Hepatocyte (in vitro differentiated cells): ENCODE data around the gene RGS8.

ENCODE experiments used
- EZH2 ChIP-seq: fragments of 200-600 bp; sonication (generic); IDR thresholded peaks from 2 replicates; pipeline ENCODE4 v1.6.1; 2016; ENCODE audit warnings: antibody characterized with exemption, mild to moderate bottlenecking, borderline replicate concordance
- EZH2phosphoT487 ChIP-seq: fragments of 200-600 bp; sonication (generic); IDR thresholded peaks from one replicate; pipeline ENCODE4 v1.6.1; 2018; ENCODE audit warnings: antibody characterized with exemption, mild to moderate bottlenecking, low read depth, moderate library complexity; ENCODE audit not compliant: unreplicated experiment, severe bottlenecking
- TF ChIP-seq, protein P1 (sequence below): fragments of 200-600 bp; sonication (generic); IDR thresholded peaks from 2 replicates; pipeline ENCODE4 v1.5.1; 2016; ENCODE audit warnings: antibody characterized with exemption, mild to moderate bottlenecking; ENCODE audit not compliant: poor library complexity

DNA sequence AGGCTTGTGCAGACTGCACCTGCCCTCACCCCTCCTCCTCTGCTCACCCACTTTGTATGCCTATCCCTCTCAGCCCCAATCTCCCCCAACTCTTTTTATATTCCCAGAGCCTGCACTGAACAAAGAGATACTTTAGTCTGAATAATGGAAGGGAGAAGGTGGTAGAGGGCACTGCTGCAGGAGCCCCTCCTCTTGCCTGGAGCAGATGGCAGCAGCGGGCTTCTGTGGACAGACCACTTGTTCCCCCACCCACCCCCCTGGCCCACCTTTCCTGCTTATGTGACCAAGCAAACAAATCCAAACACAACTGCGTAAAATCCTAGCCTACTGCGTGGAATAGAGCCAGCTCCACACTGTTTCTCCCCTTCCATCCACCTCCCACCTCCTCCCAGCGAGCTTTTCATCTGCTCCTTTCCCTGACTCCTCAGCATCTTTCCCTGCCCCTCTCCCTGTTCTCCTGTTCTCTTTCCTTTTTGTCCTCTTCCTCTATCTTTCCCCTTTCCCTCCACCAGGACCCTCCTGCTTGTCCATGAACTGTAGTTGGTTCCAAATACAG, 27.5 kb downstream of the RGS8 start:
- TF ChIP-seq, protein P1, sequence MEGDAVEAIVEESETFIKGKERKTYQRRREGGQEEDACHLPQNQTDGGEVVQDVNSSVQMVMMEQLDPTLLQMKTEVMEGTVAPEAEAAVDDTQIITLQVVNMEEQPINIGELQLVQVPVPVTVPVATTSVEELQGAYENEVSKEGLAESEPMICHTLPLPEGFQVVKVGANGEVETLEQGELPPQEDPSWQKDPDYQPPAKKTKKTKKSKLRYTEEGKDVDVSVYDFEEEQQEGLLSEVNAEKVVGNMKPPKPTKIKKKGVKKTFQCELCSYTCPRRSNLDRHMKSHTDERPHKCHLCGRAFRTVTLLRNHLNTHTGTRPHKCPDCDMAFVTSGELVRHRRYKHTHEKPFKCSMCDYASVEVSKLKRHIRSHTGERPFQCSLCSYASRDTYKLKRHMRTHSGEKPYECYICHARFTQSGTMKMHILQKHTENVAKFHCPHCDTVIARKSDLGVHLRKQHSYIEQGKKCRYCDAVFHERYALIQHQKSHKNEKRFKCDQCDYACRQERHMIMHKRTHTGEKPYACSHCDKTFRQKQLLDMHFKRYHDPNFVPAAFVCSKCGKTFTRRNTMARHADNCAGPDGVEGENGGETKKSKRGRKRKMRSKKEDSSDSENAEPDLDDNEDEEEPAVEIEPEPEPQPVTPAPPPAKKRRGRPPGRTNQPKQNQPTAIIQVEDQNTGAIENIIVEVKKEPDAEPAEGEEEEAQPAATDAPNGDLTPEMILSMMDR: no peak
- TF ChIP-seq EZH2 (no peak), EZH2phosphoT487 (no peak)
